HG02571 (cell line): ENCODE measurements around the gene PSMG4.

ENCODE experiments used
- ATAC-seq: cut with Tn5 transposase; IDR thresholded peaks from one replicate; pipeline ENCODE4 v1.9.1; 2021; ENCODE audit warnings: mild to moderate bottlenecking, moderate library complexity; ENCODE audit not compliant: unreplicated experiment

The PSMG4 gene

DNA sequence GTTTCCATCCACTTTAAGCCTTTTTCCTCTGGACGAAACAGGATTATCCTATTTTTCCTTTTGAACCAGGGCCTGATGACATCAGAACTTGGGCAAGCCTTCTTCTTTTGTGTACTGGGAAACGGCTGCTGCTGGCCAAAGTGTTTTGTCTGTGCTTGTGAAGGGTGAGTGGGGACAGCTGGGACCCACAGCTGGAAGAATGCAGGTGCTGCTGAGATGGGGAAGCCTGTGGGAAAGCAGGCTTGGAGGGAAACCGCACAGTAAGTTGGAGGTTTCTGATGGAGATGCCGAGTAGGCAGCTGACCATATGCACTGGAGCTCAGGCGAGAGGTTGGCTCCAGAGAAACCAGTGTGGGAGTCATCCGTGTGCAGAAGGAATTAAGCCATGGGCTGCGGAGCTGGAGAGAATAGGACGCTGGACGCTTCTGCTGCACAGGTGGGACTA, 8.5 kb upstream of the PSMG4 start:
- no peak for ATAC-seq

DNA sequence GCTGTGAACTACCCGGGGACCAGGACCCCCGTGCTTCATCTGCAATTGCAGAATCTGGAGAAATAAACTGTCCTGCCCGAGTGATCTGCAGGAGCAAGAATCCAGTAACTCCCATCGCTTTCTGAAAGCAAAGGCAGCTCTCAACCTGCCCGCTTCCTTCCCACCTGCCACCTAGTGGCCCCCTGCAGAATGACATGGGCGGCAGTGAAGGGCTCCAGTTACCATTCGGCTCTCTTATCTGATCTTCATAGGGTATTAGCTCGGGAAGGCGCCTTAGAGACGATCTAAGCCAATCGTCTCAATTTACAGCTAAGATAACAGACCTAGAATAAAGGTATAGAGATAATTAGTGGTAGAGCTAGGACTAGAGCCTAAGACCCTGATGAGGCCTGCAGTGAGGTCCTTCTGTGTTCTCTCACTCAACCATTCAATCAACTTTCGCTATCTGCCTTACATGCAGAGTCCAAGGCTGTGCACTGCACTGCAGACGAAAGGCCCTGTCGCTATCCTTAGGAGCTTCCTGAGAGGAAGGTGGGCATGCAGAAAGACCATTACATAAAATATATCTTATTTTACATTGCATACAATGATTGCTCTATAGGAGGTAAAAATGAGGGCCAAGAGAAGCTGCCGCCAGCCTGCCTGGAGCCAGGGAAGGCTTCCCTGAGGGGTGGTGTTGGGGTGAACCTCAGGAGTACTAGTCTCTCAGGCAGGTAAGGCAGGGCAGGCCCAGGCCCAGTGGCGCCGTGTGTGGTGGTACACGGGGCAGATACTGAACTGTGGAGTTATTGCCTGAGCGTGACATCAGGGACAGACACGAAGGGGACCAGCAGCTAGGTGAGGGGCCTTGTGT, 7.1 kb upstream of the PSMG4 start:
- no peak for ATAC-seq

DNA sequence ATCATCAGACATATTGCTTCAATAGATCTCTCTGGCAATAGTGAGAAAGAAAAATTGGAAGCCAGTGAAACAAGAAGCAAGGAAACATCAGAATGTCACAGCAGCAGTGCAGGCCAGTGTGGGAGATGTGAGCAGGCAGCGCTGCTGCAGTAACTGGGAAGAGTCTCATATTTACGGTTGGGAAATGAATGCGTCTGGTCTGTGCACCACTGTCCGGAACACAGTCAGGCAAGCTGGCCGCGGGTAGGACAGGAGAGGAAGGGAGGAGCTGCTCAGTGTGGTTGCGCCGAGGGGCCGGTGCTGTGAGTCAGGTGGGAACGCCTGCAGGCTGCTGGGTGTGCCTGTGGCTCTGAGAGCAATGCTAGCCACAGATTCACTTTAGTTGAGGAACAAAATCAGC, 6.4 kb upstream of the PSMG4 start:
- no peak for ATAC-seq

DNA sequence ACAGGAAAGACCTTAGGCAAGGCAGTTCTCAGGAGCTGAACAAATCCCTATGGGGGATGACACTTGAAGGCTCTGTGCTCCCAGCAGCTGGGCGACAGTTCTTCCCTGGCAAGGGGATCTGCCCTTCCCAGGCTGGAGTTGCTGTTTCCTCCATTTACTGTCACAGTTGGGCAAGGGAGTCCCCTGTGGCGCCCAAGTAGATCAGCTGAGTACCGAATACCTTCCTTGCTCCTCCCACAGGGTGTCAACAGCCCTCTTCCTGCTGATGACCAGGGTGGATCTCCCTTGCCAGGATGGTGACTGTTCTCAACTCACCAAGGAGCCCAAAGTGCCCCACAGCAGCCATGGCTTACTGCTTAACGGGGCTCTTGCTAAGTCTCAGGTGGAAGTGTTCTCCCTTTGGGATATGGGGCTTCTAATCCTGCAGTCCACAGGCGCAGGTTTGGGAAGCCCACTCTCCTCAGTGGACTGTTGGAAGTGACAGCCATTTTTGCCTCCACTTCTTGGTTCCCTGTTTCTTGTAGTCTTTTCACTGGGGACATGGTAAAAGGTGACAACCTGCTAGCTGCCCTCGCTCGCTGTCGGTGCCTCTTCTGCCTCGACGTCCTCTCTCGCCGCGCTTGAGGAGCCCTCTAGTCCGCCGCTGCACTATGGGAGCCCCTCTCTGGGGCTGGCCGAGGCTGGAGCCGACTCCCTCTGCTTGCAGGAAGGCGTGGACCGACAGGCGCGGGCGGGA, 5.7 kb upstream of the PSMG4 start:
- ATAC-seq, result no peak

DNA sequence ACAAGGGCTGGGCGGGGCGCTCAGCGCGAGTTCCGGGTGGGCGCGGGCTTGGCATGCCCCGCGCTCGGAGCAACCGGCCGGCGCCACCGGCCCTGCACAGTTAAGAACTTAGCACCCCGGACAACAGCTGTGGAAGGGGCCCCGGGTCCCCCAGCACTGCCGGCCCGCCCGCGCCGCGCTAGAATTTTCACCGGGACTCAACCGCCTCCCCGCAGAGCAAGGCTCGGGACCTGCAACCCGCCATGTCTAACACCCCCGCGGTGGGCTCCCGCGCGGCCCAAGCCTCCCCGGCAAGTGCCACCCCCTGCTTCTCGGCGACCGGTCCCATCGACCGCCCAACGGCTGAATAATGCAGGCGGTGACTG, 5.2 kb upstream of the PSMG4 start:
- no peak for ATAC-seq

DNA sequence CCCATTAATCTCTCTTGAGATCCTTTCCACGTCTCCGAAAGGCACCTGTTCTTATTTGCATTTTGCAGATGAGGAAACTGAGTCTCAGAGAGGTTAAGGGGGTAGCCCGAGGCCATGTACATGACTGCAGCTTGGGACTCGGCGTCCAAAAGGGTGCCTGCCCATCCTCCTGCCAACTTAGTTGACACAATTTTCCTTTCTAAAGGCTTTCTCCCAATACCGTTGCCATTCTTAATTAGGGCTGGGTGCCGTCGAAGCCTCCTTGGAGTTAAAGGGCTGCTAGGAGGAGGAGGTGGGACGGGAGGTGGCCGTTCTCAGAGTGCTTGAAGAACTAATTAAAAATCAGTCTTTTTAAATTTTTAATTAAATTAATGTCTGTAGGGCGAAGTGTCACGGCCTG, 546 bp upstream of the PSMG4 start:
- ATAC-seq, result no peak

DNA sequence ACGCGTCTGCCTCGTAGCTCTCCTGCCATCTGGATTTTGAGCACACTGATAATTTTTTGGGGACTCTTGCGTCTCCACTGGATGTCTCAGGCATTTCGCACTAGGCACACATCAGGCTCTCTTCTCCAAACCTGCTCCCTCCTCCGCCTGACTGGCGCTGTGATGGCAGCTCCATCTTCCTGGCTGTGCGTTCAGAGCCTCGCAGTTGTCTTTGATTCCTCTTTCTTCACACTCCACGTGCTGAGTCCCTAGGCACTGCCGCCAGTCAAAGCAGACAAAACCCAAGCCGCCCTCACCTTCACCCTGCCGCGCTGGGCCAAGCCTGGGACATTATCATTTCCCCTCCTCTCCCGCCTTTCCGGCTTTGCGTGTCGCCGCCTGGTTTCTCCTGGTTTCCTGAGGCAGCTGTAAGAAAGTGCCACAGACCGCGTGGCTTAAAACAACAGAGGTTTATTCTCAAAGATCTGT, 778 bp downstream of the PSMG4 start:
- peak; percentile 21 for ATAC-seq

DNA sequence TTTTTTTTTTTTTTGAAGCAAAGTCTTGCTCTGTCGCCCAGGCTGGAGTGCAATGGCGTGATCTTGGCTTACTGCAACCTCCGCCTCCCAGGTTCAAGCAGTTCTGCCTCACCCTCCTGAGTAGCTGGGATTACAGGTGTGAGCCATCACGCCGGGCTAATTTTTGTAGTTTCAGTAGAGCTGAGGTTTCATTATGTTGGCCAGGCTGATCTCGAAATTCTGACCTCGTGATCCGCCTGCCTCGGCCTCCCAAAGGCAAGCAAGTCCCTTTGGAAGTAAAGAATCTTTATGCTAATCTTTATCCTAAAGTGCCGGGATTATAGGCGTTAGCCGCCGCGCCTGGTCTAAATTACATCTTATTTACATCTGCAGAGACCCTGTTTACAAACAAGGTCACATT, 1.5 kb downstream of the PSMG4 start:
- ATAC-seq, result no peak

DNA sequence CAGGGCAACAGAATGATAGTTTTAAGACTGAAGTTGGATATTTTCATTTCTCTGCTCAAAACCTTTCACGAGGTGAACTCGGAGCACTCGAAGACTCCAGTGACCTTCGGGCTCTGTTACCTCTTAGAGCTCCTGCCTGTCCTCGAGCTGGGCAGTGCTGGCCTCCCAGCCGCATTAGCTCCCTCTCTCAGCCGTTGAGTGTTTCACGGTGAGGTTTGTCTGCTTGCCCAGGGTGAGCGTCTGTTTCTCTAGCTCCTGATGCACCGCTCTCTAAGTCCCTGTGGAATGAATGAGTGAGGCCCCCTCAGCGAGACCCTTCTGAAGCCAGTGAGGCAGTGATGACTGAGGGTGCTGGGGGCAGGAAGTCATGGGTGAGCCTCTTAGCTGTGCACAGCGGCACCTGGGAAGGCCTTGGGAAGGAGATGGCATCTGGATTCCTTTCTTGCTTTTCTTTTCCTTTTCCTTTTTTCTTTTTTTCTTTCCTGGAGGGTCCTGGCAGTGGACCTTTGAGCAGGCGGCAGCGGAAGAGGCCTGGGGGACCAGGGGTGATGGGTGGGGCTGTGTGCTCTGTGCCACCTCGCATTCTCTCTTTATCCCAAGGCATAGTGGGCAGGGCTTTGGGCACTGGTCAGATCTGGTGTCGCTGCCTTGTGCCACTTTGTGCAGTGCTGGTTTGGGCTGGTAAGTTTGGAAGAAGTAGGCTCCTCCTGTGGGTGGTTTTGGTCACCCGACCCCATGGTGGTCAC, 2.2 kb downstream of the PSMG4 start:
- ATAC-seq, result no peak

DNA sequence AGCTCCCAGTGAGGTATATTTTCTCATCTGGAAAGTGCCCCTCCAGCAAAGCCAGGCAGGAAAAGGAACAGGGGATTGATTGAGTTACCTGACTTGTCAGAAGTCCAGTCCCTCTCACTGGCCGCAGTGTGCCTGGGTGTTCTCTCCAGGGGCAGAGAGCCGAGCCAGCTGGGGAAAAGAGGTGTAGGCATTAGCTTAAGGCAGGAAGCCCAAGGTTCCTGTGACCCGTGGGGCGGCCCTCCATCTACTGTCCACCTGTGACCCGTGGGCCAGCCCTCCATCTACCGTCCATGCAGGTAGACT, 2.7 kb downstream of the PSMG4 start:
- ATAC-seq, result no peak

DNA sequence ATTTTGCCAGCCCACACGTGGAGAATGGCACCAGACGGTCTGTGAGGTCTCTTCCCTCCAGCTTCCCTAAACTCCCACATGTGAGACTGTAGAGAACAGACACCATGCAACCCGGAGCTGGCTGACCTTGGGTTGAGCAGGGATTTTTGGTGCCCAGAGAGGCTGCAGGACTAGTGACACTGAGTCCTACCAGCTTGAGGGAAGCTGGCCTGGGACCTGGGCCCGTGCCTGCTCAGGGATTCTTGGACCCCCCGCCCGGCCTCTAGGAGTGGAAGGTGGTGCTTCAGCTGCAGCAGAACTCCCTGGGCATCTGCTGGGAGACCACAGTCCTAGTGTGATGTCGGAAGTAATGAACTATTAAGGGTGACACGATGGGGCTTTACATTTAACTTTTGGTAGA, 3.2 kb downstream of the PSMG4 start:
- ATAC-seq, result no peak

DNA sequence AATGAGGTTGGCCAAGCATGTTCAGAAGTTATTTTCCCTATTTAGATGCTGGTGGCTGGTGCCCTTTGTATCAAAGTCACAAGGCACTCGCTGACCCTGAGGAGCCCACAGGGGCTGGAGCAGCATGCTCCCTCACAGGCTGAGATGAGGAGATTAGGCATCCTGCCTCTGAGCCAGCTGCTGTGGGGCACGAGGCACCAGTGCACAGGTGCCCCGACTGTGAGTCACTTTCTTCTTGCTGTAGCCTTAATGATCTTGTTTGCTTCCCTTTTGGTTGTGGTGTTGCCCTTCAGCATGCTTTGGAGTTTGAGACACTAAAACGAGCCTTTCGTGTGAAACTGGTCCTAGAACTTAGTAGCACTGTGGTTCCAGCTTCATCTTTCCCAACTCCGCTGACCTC, 4.3 kb downstream of the PSMG4 start:
- ATAC-seq, result no peak

DNA sequence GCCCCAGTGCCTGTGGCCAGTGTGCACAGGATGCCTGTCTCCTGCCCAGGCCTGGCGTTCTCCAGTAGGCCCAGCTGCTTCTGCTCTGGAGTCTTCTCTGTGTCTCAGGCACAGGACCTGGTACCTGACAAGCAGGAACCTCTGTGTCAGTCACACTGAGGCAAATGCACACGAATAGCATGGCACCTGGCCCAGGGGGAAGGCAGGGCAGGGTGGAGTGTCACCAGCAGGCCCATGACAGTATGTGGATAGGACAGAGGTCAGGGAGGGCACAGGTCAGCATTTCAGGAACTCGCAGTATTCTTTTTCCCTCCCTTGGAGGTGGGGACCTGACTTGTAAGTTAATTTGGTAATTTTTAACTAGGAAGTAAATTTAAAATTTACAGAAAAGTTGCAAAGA, 5.6 kb downstream of the PSMG4 start:
- ATAC-seq, result no peak

DNA sequence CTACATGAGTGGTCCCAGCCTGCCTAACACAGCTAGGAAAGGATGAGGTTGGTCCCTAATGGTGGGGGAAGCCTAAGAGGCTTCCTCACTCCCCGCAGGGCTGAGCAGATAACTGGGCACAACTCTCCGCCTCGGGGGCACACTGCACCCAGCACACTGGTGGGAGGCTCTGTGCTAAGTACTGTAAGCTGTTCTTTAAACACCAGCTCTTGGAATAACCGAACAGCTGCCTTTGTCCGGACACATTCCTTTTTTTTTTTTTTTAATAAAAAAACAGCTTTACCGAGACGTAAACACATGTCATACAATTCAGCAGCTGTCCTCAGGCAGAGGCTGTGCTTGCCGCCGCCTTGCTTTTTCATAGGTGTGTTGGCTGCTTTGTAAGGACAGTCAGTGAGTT, 6.9 kb downstream of the PSMG4 start:
- ATAC-seq, result no peak

DNA sequence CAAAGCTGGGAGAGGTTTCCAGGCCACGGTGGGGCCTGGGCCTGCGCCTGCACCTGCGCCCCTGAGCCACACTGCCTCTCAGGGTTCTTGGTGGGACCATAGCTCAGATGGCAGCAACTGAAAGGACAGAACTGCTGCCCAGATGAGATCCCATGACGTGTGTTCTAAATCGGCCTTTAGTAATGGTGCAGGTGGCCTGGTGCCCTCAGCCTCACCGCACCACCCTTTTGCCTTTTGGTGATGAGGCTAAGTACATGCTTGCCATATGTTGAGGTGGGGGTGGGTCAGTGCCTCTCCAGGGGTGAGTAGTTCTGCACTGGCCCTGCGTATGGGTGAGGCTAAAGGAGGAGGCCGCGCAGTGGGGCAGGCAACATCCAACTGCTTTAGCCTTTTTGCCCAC, 7.4 kb downstream of the PSMG4 start:
- ATAC-seq, result no peak

DNA sequence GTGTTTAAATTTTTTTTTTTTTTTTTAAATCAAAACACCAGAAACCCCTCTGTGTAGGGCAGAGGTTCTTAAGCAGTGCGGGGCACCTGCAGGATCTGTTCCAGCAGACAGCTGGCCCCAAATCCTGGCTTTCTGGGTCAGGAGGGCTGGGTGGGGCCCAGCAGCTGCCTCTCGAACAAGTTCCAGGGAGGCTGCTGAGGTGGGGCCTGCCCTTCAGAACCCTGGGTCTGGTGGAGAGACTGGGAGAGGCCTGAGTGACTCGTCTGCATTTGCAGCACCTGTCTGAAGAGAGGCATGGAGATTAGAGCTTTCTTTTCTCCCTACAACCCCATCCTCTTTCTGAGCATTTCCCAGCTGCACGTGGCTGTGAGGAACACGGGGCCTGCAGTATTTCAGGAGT, 8.4 kb downstream of the PSMG4 start:
- no peak for ATAC-seq

DNA sequence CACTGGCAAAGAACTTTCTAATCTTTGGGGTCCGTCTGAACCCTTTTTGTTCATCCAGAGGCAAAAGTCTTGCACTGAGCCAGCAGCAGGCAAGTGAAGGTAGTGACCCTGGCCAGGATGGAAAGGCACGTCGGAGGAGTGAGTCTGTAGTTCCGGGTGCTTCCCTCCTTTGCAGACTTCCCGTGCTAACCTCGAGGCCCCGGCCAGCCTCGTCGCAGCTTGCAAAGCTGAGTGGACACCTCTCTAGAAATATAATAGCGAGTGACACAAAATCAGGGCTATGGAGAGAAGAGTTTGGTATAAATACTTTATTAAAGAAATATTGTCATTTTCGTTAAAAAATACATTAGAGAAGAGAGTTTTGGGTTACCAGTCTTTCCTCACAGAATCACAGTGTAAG, 9.9 kb downstream of the PSMG4 start:
- no peak for ATAC-seq

DNA sequence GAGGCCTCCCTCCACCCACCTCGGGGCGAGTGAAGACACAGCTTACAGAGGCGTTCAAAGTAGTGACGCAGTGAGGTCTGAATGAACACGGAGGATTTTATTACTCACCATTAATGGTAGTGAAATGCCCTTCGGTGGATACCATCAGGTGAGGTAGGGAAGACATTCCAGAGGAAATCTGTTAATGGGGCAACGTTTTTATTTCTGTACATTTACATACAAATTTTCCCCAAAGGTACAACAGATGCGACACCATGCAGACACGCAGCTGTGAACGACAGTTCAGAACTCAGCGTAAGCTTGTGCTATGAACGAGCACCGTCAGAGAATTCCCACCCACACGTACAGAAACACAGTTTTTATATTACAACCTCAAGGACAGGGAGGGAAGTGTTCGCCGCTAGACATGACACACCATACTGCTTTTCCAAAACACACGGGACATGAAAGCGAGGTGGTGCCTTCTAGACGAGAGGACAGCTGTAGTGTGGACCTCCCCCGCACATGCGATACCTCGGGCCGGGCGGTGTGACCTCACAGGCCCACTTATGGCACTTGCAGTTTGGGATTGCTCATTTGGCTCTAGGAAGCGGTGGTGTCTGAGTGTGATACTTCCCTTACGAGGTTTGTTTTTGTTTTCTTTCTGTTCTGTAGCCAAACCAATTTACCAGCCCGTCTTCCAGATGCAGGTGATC, 10.7 kb downstream of the PSMG4 start:
- ATAC-seq, result no peak

DNA sequence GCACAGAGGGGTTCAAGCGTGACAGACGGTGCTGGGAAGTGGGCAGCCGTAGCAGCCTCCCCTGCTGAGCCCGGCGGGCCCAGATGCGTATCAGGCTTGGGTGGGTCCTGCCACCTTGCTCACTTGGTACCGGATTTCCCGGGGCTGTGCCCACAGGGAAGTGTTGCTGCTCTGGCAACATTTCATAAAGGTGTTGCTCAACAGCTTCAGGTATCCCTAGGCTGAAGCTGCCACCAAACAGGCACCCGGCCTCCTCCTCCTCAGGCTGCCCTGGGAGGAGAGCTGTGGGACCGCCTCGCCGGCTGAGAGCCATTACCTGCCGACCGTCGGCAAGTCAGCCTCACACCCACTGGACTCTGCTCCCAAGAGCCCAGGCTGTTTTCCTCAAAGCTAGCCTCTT, 11.5 kb downstream of the PSMG4 start:
- ATAC-seq, result no peak

DNA sequence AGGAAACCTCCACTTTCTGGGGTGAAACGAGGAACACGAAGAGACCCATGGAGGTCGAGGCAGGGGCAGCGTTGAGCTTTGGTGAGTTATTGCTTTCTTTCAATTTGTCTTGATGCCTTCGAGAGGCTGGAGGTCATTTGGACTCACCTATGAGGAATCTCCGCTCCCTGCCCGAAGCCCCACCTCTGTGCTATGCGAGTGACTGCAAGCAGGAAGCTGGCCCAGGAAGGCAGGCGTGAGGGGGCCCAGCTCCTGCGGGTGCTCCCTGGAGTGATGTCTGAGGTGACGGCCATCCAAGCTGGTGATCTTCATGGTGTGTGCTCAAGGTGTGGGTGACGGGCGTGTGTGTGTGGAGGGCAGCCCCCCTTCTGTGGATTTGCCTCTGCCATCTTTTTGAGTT, 13.0 kb downstream of the PSMG4 start:
- no peak for ATAC-seq

DNA sequence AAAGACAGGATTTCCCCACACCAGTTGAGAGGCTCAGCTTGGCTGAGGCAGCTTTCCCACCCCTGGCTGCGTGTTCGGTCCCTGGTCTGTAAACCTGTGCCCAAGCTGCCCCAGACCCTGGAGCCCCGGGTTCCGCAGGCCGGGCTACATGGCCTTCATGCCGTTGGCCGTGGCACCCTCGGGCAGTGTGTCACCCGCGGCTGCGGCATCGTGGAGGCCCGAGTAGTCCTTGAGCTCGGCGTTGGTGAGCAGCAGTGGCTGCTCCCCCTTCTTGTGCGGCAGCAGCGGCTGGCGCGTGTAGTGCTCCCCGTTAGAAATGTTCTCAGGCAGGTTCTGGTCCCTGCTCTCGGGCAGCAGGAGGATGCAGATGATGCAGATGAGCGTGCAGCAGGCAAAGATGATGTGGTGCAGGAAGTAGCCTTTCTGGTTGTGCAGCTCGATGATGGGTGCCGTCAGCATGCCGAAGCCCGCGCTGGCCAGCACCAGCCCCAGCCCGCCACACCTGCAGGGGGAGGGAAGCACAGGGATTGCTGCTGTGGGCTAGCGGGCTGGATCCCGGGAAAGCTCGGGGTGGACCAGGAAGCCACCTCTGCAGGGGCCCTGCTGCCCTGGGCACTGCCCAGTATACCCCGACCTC, 14.3 kb downstream of the PSMG4 start:
- no peak for ATAC-seq
